GM18907 (cell line): ENCODE measurements around the gene STRA8.
"Not testable (repeated sequence)": the region's sequence is repeated elsewhere in the genome, so short reads cannot be mapped to it uniquely, and the experiment has no call there.

Source experiments
- ATAC-seq: cut with Tn5 transposase; IDR thresholded peaks from one replicate; pipeline ENCODE4 v1.9.1; 2021; ENCODE audit warnings: mild to moderate bottlenecking, moderate library complexity; ENCODE audit not compliant: unreplicated experiment

Gene STRA8

DNA sequence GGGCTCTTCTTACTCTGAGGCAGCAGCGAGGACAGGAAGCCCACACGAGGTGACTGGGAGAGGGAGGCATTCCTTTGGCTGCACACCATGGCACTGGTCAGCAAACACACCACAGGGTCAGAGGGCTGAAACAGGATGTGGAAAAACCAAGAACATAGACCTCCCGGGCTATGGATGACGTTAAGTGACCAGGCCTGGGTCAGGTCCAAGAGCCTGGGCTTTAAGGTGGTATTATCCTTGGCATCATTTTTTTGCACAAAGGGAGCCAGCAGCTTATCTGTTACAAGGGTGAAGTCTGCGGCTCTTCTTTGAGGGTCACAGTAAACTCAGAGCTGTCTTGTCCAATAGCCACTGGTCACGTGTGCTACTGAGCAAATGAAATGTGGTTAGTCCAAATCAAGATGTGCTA, 29.3 kb upstream of the STRA8 start:
- ATAC-seq, result no peak

DNA sequence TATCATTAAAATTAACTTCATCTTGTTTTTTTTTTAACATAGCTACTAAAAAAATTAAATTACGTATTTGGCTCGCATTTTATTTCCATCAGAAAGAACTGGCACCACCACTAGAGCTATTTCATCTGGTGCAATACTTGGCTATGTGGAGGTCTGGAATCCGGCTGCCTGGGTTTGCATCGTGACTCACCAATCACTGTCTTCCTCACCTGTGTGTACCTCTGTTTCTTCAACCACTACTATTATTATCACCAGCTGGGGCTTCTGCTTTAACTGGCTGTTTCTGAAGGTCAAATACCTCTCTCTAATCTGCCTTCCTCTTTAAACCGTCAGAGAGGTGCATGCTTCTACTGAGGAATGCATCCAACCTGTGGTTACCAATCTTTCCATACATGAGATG, 28.8 kb upstream of the STRA8 start:
- ATAC-seq, result no peak

DNA sequence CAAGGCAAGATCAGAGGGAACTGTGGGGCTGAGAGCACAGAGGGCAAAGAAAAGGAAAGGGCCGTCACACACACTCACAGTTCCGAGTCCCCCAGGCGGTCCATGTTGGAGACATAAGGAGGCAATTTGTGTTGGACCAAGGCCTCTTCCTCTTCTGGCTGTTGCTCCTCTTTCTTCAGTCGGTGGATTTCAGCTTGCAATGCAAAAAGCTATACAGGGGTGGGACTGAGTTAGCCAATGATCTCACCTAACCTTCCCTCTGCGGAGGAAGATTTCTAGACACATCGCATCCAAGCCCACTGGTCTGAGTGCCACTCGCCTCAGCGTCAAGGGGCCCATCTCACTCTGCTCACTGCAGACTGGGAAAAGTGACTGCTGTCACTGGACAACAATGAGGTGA, 27.8 kb upstream of the STRA8 start:
- ATAC-seq, result no peak

DNA sequence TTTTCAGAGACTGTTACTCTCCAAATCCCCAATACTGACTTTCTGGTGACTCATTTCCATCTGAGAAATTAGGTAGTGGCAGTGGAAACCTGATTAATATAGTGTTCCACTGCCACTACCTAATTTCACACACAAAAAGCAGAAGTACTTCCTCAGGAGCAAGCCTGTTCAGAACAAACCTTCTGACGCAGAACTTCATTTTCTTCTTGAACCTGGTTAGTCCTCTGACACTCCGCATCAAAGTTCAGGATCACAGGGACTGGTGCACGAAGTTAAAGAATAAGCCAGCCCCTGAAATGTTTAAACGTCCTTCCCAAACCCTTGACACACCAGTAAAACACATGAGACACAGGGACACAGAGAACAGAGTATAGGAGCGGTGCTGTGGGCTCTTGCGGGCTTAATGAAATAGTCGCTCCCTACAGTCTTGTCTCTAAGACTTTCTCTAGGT, 26.7 kb upstream of the STRA8 start:
- ATAC-seq, result peak; percentile 27

DNA sequence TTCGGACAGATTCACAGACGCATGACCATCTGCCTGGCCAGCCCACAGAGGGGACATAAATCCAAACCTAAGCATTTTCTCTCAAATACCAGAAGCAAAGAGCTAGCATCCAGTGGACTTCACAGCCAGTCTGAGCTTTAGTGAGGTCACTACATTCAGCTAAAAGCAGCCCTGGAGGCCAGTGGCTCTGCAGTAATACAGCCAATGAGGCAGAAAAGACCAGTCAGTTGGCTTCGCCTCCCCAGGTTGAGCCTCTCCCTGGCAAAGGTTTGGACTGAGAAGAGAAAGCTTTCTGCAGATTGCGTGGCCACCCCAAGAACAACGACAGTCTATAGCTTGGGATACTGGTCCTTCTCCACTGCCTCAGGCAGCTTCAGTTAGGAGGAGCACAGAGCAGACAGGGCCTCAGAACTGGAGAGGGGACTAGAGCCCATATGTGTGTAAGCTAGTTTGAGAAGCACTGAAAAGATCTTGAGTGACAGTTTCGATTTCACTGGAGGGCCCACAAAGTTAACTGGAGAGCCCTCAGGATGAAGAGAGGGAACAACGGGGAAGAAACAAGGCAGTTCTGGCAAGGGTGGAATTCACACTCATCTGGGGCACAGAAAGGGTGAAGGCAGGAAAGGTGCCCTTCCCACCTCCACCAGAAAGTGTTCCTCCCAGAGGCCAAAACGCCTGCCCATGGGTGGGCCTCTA, 26.1 kb upstream of the STRA8 start:
- ATAC-seq, result peak; percentile 15

DNA sequence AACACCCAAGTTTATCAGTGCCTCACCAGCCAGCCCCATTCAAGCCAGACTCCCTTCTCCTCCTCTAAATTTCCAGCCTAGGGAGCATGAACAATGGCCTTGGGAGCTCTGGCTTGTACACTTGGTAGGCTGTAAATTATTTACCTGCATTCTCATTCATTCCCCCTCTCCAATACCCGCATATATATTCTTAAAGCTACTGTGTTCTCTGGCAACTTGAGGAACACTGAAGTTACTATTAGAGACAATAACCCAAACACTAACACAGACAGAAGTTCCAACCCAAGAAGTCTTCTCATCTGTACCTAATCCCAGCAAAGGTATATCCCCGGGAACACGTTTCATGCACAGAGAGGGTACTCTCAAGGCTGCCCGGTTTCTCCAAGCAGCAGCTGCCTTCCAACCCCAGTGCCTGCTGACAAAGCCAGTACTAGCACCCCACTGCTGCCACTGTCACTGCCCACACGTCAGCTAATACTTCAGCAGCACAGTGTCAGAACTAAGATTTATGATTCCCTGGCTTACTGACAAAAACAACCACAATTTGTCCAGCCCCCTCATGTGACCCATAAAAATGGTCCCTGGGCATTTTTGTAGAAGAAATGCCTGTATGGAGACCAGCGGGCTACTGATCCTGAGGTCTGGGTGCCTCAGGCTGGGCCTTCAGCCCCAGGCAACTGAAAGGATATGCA, 25.4 kb upstream of the STRA8 start:
- no peak for ATAC-seq

DNA sequence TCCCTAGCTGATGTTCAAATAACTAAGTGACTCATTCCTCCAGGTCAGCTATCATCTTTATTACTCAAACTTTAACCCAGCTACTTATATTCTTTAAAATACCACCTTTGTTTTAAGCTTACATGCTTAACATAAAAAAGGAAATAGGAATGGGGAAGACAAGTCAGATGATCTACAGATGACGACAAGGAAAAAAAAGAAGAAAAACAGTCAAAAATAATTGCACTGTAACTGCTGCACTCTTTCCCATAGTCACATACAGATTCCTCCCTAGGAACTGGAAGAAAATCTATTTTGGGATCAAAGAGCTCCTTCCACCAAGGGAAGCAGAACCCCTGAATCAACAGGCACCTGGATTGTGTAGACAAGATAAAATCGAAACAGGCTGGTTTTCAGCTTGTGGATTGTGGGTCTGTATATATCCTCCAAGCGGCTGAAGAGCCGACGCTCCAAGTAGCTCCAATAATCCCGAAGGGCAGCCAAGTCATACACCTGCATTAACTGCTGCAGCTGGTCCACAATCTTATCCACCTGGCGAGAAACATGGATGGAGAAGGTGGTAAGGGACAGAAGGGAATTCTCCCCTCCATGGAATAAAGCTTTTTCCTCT, 24.3 kb upstream of the STRA8 start:
- no peak for ATAC-seq

DNA sequence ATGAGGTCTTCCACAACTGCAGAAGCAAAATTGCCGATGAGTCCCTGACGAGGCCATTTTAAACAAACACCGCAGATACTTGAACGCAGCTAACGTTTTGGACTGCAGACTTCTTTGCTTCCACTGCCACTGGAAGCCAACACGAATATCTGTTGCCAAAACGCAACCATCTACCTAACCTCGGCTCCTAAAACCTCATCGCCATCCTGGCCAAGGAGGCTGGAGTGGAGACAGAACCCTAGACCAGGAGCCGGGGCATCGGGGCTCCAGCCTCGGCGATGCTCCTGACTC, 22.8 kb upstream of the STRA8 start:
- peak; percentile 3 for ATAC-seq

DNA sequence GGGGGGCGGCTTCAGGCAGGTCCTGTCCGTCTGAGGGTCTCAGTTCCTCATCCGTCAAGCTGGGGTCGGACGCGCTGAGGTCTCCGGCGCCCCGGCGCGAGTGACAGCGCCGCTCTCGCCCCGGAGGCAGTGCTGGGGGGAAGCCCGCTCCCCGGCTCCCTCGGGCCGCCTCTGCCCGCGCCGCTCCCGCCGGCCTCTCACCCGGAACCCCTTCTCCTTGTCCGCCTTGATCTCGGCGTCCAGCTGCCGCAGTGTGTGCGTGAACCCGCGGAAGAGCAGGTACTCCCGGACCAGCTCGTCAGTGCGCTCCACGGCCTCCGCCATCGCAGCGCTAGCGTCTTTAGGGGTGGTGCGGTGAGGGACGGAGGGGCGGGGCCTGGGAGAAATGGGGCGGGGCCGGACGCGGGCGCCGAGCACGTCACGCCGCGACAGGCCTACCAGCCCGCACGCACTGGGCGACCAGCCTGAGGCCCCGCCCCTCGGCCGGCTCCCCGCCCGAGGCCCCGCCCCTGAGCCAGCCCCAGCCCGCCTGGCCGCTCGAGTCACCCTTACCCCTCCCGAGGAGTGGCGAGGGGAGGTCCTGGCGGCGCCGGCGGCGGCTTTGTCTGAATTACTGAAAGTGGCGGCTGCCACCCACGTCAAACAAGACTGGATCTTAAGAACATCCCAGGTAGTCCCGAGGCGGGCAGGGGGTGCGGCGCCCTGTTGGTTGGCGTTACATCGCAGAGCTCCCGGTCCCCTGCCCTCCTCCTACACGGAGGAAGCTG, 22.3 kb upstream of the STRA8 start, which contains the start of gene WDR91:
TSS of gene WDR91 (minus strand) at position 348 of the 767 bp plus-strand sequence. CDS start at position 324, 24 bp downstream.
- ATAC-seq, result peak; percentile 85

DNA sequence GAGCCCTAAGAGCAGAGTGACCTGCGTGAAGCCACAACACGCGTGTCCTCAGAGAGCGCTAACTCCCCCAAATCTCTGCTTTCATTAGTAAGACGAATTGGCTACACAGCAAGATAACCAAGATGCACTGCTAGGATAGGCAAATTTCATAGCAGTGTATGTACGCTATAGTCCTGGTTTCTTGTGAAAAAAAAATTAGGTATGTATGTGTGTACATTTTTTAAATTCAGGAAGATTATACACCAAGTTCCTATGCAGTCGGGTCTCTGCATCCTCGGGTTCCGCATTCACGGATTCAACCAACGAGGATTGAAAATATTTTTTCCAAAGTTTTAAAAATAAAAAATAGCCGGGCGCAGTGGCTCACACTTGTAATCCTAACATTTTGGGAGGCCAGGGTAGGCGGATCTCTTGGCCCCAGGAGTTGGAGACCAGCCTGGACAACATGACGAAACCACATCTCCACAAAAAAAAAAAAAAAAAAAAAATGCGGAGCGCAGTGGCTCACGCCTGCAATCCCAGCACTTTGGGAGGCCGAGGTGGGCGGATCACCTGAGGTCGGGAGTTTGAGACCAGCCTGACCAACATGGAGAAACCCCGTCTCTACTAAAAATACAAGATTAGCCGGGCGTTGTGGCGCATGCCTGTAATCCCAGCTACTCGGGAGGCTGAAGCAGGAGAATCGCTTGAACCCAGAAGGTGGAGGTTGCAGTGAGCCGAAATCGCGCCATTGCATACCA, 21.5 kb upstream of the STRA8 start:
- ATAC-seq, result not testable (repeated sequence)

DNA sequence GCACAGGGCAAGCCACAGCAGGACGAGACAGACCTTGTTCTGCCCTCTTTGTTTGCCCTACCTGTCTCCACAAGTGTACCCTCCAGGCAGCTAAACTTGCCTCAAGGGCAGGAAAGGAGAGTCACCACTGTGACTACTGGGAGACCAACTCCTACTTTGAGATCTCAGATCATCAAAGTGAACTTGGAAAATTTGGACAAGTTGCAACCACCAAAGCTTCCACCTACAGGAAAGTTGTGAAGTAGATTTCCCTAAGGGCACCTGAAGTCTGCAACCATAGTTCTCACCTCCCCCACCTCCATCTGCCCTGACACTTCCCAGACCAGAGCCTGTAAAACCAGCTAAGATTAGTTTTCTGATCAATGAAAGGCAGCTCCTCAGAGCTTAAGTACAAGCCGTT, 19.8 kb upstream of the STRA8 start:
- ATAC-seq, result no peak

DNA sequence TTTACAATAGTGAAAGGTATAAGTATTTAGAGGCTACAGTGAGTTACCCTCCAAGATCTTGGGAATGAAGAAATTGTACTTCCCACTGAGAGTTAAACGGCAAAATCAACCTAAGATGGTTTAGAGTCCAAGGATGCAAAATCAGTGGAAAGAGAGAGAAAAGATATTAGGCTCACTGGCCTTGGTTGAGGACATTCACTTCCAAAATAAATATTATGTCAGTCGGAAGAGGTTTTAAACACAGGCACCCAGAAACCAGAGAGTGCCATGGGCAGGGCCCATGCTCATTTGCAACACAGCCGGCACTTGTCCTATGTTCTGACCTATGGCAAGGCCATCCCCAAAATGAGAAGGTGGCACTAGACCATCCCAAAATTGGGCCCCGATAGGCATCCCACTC, 18.5 kb upstream of the STRA8 start:
- ATAC-seq, result no peak

DNA sequence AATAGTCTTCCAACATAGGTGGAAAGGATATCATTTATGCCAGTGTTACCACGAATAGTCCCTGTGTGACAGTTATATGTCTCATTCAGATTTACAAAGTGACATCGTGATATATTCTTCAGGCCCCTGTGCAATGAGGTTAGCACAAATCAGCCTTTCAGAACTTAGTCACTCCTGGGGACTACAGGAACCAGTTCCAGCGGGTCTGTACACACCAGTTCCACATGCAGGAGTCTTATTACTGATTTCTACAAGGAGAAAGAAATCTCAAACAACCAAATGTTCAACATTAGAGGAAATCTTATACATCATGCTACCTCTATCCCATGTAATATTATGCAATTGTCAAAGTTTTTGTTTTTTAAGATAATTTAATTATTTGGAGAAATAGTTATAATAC, 17.9 kb upstream of the STRA8 start:
- no peak for ATAC-seq

DNA sequence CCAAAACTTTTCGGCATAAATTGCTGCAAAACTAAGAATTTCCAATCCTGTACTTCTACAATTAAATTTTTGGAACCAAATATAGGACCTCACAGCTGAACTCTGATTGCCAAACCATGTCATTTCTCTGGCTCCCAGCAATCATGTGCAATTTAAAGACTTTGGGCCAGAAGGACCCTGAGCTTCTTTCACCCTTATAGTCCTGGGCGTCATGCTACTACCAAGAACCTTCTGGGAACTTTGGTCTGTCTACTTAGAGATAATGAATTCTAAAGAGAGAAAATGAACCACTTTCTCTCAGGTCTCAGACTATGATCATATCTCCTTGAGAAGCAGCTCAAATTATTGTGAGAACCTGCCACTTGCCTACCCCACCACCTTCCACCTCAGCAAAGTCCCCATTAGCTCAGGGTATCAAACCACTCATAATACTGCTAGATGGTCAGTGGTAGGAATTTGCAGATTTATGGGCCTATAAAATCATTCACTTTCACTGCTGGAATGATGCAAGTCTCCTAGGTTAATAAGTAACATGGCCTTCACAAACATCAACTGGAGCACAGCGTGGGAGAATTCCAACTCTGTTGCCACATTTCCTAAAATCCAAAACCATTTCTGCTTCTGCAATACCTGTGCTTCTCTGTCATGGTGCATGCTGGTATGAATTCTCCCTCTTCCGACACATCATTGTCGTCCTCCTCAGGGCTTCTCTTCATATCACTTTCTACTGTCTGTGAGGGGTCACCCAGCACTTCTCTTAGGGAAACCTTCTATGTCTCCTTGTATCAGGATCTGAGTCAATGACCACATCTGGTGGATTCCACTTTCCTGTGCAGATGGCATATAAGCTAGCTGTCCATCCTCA, 15.8 kb upstream of the STRA8 start:
- no peak for ATAC-seq

DNA sequence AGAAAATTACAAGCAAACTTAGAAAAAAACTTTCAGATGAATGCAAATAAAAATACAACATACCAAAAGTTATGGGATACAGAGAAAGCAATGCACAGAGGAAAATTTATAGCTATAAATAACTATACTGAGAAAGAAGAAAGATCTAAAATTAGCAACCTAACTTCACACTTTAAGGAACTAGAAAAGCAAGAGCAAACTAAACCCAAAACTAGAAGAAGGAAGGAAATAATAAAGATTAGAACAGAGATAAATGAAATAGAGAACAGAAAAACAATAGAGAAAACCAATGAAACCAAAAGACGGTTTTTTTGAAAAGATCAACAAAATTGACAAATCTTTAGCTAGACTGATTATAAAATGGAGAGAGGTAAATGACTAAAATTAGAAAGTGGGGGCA, 9.6 kb upstream of the STRA8 start:
- no peak for ATAC-seq

DNA sequence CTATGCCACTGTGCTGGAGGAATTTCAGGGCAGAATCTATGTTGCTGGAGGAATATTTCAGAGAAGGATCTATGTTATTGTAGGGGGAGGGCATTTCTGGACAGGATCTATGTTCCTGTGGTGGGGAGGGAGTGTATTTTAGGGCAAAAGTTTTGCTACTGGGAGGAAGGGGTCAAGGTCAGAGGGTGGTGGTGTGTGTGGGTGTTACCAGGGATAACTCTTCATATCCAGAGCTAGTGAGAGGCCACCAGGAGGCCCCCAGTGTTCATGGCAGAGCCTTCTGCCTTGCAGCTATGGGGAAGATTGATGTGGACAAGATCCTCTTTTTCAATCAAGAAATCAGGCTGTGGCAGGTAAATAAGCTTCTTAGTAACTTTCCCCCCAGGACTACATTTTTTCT, 2.0 kb upstream of the STRA8 start:
- ATAC-seq, result no peak

DNA sequence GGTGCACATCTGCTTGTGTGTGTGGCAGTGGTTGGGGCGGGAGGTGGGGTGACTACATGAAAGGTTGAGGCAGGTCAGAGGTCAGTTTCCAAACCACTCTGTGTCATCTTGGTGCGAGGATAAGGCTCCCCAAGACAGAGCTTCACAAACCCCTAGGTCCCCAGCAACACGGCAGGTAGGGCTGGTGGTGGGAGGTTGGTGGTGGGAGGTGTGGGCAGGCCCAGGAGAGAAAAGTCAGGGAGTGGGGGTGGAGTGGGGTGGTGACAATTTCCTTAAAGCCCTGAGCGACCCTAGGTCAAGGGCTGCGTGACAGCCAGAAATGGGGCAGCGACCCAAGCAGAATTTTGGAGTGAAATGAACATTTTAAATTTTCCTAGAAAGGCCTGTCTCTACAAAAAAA, 1.6 kb upstream of the STRA8 start:
- ATAC-seq, result no peak

DNA sequence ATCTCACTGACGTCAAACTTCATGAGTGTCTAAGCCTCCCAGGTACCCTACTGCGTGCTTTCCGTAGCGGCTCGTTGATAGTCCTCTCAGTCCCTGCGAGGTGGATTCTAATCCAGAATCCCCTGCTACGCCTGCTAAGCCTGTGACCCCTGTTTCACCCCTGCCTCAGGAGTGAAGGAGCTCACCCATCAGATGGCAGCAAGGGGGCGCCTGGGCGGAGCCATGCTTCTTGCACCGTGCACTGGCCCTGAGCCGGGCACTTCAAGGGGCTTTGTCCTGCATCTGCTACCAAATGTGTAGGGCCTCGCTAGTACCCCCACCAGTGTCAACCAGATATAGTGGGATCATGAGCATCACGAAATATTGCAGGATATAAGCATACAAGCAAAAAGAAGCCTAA, 918 bp upstream of the STRA8 start:
- no peak for ATAC-seq

DNA sequence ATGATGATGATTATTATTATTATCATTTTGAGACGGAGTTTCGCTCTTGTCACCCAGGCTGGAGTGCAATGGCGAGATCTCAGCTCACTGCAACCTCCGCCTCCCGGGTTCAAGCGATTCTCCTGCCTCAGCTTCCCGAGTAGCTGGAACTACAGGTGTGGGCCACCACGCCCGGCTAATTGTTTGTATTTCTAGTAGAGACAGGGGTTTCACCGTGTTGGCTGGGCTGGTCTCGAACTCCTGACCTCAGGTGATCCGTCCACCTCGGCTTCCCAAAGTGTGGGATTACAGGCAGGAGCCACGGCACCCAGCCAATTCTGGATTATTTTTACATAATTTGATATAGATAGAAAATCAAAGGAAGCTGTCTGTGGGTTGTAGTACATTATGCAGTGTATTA, 457 bp downstream of the STRA8 start:
- ATAC-seq, result not testable (repeated sequence)

DNA sequence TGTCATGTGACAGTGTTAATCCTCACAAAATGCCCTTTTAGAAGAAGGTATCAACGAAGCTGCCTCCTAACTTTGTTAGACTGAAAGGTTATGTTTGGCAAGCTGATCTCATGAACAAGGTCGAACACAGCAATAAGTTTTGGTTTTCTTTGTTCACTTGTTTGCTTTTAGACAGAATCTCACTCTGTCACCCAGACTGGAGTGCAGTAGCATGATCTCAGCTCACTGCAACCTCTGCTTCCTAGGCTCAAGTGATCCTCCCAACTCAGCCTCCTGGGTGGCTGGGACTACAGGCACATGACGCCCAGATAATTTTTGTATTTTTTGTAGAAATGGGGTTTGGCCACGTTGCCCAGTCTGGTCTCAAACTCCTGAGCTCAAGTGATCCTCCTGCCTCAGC, 1.1 kb downstream of the STRA8 start:
- no peak for ATAC-seq
